H1 (cell line): ENCODE results near the gene HIBADH.

ENCODE experiments used
- ASH2L ChIP-seq: fragments of 200-600, 300-600 bp; sonication (generic); IDR thresholded peaks from one replicate; pipeline ENCODE4 v1.7.1; 2017; ENCODE audit warnings: low read length
- CHD2 ChIP-seq: IDR thresholded peaks from 2 replicates; pipeline ENCODE4 v1.6.1; 2012; ENCODE audit warnings: low read length, improper control_type of control experiment
- EP300 ChIP-seq, 2 experiments: IDR thresholded peaks; 1 replicate in 1 of 2; 2 replicates in 1 of 2; pipeline ENCODE4 v1.6.1; 2011 to 2012; ENCODE audit warnings: low read depth in 2 of 2, low read length in 2 of 2, mild to moderate bottlenecking in 2 of 2, borderline replicate concordance in 1 of 2, inconsistent platforms in 1 of 2, moderate library complexity in 1 of 2
- JUND ChIP-seq: IDR thresholded peaks from 2 replicates; pipeline ENCODE4 v1.6.1; 2011; ENCODE audit warnings: mild to moderate bottlenecking, improper control_type of control experiment, low read length
- MAFK ChIP-seq: IDR thresholded peaks from 2 replicates; pipeline ENCODE4 v1.6.1; 2012; ENCODE audit warnings: low read depth, mild to moderate bottlenecking, improper control_type of control experiment, low read length
- MAX ChIP-seq: IDR thresholded peaks from 2 replicates; pipeline ENCODE4 v1.6.1; 2012; ENCODE audit warnings: inconsistent platforms
- PHF8 ChIP-seq: fragments of 200-600 bp; sonication (generic); conservative IDR thresholded peaks from 2 replicates; pipeline ENCODE4 v1.7.1; 2012; ENCODE audit warnings: low read depth, mild to moderate bottlenecking, inconsistent platforms, low read length, moderate library complexity
- POLR2A ChIP-seq, 2 experiments: IDR thresholded peaks; 1 replicate in 1 of 2; 2 replicates in 1 of 2; pipeline ENCODE4 v1.6.1; 2011; ENCODE audit warnings: low read depth in 2 of 2, low read length in 2 of 2, mild to moderate bottlenecking in 2 of 2; ENCODE audit errors: control extremely low read depth in 1 of 2
- POLR2AphosphoS5 ChIP-seq: IDR thresholded peaks from 2 replicates; pipeline ENCODE4 v1.6.1; 2011; ENCODE audit warnings: low read depth, low read length
- POU5F1 ChIP-seq: IDR thresholded peaks from 2 replicates; pipeline ENCODE4 v1.6.1; 2011; ENCODE audit warnings: low read depth, mild to moderate bottlenecking, low read length, moderate library complexity
- RNF2 ChIP-seq: fragments of 200-900, 300-1000 bp; sonication (generic); IDR thresholded peaks from 2 replicates; pipeline ENCODE4 v1.7.1; 2016; ENCODE audit warnings: borderline replicate concordance, low read depth, mild to moderate bottlenecking, antibody characterized with exemption, low read length; ENCODE audit not compliant: poor library complexity, severe bottlenecking; ENCODE audit errors: missing control alignments
- SIN3A ChIP-seq, 2 experiments: IDR thresholded peaks in 1 of 2; conservative IDR thresholded peaks in 1 of 2; 2 replicates each; pipeline ENCODE4 v1.6.1; 2011 to 2012; ENCODE audit warnings: low read length in 2 of 2, improper control_type of control experiment in 1 of 2, low read depth in 1 of 2, mild to moderate bottlenecking in 1 of 2
- TCF12 ChIP-seq: IDR thresholded peaks from 2 replicates; pipeline ENCODE4 v1.6.1; 2011; ENCODE audit warnings: low read depth, mild to moderate bottlenecking, low read length
- TF ChIP-seq, protein P1 (sequence below), 3 experiments: IDR thresholded peaks; 1 replicate in 2 of 3; 2 replicates in 1 of 3; pipeline versions ENCODE4 v1.5.1 to v1.6.1; 2011; ENCODE audit warnings: low read length in 3 of 3, mild to moderate bottlenecking in 3 of 3, inconsistent platforms in 2 of 3, low read depth in 1 of 3, moderate library complexity in 1 of 3; ENCODE audit not compliant: insufficient read depth in 1 of 3; ENCODE audit errors: control extremely low read depth in 1 of 3

GRCh38 chr7:27642271-27642670, 20.4 kb downstream of the HIBADH start:
- TF ChIP-seq EP300 (IDR thresholded peaks at IDR 0.05; ENCODE audit: borderline replicate concordance in 1 of 2, low read depth in 2 of 2, low read length in 2 of 2) (no peak), MAX (no peak), POLR2AphosphoS5 (no peak), SIN3A (conservative IDR thresholded peaks at IDR 0.05 in 1 of 2, IDR thresholded peaks at IDR 0.05 in 1 of 2; ENCODE audit: low read depth in 1 of 2, low read length in 2 of 2) (no peak), ASH2L (no peak), TCF12 (no peak), POU5F1 (no peak), CHD2 (no peak), POLR2A (IDR thresholded peaks at IDR 0.05; ENCODE audit: control extremely low read depth in 1 of 2, low read depth in 2 of 2, low read length in 2 of 2) (no peak), MAFK (no peak), PHF8 (no peak), RNF2 (no peak), JUND (no peak)
- TF ChIP-seq, protein P1, sequence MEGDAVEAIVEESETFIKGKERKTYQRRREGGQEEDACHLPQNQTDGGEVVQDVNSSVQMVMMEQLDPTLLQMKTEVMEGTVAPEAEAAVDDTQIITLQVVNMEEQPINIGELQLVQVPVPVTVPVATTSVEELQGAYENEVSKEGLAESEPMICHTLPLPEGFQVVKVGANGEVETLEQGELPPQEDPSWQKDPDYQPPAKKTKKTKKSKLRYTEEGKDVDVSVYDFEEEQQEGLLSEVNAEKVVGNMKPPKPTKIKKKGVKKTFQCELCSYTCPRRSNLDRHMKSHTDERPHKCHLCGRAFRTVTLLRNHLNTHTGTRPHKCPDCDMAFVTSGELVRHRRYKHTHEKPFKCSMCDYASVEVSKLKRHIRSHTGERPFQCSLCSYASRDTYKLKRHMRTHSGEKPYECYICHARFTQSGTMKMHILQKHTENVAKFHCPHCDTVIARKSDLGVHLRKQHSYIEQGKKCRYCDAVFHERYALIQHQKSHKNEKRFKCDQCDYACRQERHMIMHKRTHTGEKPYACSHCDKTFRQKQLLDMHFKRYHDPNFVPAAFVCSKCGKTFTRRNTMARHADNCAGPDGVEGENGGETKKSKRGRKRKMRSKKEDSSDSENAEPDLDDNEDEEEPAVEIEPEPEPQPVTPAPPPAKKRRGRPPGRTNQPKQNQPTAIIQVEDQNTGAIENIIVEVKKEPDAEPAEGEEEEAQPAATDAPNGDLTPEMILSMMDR (IDR thresholded peaks at IDR 0.05; ENCODE audit: control extremely low read depth in 1 of 3, insufficient read depth in 1 of 3, low read depth in 1 of 3, low read length in 3 of 3) = no peak
